ENCODE data around the gene KCNN3.

KCNN3 gene

DNA sequence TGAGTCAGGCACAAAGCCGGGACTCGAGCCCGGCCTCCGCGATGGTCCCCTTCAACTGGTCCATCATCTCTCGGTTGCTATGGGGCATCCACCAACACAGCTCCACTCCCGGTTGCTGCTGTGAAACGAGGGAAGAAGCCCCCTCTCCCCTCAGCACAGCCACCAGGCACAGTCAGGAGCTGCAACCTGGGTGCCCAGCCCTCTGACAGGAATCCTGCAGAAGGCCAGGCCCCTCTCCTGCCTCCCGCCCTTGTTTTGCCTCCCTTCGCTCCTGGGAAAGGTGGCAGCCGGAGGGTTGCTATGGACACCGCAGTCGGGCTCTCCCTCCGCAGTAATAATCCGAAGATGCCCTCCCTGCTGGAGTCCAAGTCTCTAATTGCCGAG is 8.9 kb upstream of the KCNN3 start:
- DNase-seq (ENCODE audit: low spot score), result no peak

DNA sequence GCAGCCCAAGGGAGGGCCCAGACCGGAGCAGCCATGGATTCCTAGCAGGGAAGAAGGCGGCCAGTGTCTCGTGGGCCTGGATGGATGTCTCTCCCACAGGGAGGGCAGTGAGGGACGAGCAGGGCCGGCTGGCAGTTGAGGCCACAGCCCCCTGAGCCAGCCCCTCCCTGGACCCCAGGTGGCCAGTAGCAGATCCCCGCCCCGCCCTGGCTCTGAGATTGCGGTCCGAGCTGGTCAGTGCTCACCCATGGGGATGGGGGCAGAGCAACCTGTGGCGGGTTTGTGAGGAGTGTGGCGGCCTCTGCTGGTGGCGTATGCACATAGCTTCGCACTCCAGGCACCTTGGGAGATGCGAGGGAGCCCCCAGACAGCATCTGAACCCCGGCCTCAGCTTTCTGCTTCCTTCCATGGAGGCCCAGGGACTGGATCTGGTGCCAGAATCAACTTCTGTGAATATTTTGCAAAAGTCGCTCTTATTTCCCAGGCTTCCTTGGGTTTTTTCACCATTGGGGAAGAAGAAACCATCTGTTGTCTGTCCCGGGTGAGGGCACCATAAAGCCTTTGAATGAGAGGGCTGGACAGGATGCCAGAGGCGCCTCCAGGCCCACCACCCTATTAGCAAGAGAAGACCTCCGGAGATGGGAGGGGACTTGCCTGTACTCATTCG is 8.4 kb upstream of the KCNN3 start:
- peak; percentile 90 for DNase-seq (ENCODE audit: low spot score)

DNA sequence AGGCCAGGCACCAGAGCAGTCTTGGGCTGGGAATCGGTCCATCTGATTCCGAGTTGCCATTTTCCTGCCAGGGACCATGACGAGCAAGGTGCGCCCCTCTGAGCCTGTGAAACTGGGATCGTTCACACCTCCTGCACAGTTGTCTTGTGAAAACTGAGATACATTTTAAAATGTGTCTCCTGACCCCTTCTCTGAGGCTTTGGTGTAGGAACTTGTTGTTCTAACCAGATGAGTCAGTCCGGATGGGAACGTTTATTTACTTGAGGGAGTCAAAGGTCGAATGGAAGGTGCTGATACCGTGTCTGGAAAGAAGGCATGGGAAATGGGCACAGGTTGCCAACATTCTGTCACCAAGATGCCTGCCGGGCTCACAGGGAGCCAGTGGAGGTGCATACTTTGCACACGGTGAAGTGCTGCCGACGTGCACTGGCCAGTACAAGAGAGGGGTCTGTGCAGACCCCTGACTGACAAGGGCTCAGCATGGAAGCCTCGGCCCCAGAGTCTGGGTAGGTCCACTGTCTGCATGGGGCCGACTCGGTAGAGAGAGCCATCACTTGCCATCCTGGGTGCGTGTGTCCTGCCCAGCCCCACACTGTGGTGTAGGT is 7.4 kb upstream of the KCNN3 start:
- no peak for DNase-seq (ENCODE audit: low spot score)

DNA sequence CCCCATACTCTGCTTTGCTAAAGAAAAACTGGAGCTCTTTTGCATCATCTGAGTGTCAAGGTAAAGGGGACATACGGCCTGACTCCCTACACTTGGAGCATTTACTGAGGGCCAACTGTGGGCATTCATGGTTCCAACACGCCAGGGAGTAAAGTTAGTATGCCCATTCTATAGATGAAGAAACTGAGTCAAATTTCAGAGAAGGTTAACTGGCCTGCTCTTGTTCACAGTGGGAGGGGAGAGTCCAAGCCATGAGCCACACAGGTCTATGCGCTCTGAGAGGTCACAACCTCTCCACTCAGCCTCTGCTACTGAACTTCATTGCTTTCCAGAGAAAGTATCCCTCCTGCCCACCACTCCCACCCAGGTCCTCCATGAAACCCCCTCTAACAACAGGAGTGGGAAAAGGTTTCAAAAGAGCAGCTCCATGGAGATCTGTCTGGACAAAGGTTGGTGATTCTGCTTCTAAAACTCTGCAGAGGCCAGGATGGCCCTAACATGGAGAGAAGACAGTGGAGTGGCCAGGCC is 6.8 kb upstream of the KCNN3 start:
- no peak for DNase-seq (ENCODE audit: low spot score)

DNA sequence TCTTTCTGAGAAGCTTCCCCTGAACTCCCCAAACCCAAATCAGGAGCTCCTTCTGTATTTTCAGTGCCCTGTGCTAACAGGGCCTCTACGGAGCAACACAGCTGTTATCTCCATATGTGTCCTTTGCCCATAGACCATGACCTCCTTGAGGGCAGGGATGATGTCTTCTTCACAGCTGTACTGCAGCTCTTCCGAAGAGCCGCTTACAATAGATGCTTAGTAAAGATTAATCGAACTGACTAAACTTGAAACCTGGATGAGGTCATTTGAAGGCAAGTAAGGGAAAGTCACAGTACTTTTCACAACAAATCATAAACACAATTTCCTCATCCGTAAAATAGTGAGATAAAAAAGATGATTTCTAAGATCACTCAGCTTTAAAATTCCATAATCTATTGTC is 4.4 kb upstream of the KCNN3 start:
- DNase-seq (ENCODE audit: low spot score), result no peak

DNA sequence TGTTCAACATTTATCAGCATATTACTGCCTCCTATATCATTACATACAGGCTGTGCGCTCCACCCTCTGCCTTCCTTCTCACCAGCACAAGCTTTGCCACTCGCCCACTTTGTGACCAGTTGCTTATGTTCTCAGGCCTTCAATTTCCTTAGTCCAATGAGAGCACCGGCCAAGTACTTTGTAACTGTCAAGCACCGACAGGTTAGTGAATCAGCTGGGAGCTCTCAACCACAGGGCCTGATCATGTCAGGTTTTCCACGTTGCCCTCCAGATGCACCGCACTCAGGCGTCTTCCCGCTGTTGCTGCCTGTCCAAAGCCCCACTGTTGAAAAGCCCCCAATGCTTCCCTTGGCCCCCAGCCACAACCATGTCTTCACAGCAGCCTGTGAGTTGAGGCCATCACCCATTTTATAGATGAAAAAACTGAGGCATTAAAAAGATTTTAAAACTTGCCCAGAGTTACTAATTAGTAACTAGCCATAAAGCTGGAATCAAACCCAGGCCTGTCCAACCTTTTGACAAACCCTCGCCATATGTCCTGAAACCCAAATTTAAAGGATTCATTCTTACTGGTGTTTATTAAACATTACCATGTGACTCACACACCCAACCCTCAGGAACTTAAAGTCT is 3.4 kb upstream of the KCNN3 start:
- no peak for DNase-seq (ENCODE audit: low spot score)

DNA sequence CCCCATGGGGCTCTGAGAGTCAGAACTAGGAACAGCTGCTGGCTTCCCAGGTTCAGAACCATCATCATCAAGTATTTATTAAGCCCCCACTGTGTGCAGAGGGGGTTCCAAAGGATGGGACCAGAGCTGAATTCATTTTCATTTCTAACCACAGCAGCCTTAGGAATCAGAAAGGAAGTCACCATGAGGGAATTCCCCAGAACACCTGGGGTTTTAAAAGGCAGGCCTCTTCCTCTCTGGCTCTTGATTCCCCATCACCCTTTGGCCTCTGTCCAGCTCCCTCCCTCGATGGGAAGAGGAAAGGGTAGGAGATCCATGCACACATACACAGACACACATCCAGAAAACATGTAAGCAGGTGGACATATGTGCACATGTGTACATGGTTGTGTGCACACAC is 1.3 kb upstream of the KCNN3 start:
- no peak for DNase-seq (ENCODE audit: low spot score)

DNA sequence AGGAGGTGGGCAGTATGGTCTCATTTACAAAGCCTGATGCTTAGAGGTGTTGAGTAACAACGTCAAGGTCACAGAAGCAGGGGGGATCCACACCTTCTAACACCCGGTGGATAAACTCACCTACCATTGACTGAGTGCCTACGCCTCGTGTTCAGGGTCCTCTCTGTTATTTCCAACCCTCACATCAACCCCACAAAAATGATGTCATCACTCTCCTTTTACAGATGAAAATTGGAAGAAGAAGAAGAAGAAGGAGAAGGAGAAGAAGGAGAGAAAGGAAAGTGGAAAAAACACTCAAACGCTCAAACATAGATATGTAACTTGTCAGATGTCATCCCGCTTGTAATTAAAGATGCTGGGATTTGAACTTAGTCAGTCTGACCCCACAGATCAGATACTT is 653 bp upstream of the KCNN3 start:
- no peak for DNase-seq (ENCODE audit: low spot score)

DNA sequence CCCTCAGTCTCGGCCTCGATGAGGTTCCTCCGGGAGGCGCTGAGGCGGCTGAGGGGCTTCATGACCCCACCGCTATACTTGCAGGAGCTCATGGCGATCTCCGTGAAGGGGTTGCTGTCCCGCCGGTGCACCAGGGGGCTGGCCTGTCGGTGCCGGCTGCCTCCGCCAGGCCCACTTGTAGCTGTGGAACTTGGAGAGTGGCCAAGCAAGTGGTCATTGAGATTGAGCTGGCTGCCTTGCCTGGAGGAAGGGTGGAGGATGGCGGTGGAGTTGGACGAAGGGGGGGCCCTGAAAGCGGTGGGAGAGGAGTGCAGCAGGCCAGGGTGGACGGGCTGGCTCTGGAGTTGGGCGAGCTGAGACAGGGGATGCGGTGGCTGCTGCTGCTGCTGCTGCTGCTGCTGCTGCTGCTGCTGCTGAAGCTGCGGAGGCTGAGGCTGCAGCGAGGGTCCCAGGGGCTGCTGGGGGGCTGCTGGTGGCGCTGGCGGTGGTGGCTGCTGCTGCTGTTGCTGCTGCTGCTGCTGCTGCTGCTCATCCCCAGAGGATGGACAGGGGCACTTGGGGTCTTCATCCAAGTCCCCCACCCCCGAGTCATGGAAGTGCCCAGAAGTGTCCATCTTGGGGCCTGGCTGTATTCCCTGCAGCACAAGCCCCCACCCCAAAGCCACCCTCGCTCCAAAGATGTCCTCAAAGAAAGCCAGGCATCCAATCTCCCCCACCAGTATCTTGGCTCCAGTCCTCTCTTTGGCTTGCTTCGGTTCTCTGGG is 548 bp downstream of the KCNN3 start:
- DNase-seq (ENCODE audit: low spot score), result peak; percentile 79

DNA sequence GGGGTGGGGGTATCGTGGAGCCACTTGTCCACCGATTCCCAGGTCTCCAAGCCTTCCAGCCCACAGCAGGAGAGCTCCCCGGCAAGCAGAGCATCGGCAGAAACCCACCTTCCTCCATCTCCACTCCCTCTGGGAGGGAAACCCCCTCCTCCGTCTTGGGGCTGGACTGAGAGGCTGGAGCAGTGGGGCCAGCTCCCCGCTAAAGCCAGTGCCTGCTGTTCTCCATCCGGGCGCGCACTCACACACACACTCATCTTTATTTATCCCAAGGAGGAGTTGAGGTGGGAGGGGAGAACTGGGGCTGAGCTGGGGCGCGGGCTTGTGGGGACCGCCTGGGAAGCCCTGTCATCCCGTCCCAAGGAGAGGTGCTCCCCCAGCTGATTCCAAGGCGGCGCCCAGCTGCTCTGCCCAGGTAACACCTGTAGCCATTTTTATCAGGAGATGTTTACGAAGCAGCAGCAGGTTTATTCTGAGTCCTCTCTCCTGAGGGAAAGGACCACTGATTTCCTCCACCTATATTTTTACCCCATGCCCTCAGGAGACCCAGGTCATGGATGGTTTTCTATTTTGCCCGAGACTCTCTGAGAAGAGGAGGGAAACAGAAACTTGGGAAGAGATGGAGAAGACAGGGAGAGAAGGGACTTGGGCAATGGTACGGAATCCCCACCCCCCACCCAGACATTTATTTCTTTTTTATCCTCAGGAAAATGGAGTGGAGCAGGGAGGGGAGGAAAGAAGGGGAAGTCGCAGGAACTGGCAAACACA is 2.1 kb downstream of the KCNN3 start:
- no peak for DNase-seq (ENCODE audit: low spot score)

DNA sequence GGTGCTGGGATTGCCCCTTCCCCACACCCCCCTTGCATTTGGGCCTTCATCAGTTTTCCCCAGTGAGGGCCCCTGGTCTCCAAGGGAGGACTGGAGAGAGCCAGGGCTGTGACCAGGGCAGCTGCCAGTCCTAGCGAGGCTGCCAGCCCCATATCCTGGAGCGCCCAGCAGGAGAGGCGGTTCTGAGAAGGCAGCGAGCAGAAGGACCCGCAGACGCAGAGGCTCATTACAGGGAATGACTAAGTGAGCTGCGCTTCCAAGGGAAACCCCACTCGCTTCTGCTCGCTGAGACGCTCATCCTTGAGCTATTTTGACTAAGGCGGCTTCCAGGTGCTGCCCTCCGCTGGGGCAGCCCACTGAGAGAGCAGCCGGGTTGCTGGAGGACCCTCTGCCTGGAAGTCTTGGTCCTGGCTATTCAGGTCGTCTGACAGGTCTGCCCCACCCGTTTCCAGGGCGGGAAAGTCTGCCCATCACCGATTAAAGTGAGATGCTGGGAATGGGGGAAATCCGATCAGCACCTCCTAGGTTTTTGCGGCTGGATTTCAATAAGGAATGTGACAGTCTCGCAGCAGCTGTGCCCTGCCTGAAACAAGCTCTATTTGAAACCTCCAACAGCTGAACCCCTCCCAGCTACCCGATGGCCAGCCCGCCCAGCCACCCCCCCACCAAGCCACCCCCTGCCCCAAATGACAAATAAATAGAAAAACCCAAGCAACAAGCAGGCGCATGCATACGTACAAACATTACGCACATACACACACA is 2.8 kb downstream of the KCNN3 start:
- peak; percentile 65 for DNase-seq (ENCODE audit: low spot score)

DNA sequence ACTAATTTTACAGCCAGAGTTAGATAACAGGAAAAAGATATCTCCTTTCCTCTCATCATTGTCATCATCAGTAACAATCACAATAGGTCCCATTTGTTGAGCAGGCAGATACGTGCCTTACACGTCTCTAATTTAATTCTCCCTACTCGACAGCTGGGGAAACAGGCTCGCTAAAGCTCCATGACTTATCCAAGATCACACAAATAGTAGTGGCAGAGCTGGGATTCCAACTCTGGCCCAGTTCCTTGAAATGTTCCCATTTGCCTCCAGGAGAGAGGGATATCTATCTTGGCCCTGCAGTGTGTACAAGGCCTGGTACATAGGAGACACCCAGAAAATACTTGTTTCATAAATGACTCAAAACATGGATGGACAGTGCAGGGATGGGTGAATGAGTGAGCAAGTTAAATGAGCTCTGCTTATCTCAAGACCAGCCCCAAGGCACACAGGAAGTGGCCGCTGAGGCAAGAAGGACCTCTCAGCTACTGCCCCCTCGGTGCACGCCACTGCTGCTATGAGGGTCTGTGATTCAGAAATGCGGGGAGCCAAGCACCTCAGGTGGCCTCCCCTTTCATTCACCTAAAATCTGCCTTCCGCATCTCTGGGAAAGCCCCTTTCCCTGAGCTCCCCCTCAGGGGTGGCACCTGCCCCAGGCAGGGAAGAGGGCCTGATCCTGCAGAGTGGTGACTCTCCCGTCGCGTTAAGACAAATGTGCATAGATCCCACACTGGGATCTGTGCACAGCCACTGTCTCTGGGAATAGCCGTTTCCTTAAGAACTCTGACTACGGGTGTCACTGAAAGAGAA is 3.6 kb downstream of the KCNN3 start:
- no peak for DNase-seq (ENCODE audit: low spot score)

DNA sequence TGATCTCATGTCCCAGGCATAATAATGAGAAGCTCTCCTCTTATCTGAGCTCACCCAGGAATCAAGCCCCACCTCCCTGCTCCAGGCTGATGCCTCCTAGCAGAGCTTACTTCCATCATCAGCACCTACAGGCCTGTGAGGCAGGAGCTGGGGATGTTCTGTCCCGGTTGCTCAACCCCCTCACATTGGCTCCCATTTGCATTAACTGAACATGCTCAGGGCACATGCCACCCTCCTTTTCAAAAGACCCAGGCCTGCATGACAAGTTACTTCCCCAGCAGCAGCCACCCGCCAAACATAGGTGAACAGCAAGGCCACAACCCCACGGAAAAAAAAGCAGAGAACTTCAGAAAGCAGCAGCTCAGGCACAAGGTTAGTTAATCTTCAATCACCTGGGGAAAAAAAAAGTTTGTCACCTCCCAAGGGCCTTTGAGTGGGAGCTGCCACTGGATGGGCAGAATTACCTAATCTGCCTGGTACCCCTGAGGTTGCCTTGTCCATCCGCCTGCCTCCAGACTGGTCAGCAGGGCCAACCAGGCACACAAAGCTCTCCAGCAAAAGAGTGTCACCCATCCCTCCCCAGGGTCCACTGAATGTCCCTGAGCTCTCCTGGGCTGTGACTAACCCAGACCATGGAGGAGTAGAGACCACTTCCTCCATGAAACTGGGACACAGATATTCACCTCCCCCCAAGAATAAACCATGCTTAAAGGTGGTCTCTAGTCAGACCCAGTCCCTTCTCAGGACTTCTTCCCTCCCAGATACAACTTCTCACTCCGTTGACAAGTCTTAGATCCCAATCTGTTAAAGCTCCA is 4.4 kb downstream of the KCNN3 start:
- no peak for DNase-seq (ENCODE audit: low spot score)

DNA sequence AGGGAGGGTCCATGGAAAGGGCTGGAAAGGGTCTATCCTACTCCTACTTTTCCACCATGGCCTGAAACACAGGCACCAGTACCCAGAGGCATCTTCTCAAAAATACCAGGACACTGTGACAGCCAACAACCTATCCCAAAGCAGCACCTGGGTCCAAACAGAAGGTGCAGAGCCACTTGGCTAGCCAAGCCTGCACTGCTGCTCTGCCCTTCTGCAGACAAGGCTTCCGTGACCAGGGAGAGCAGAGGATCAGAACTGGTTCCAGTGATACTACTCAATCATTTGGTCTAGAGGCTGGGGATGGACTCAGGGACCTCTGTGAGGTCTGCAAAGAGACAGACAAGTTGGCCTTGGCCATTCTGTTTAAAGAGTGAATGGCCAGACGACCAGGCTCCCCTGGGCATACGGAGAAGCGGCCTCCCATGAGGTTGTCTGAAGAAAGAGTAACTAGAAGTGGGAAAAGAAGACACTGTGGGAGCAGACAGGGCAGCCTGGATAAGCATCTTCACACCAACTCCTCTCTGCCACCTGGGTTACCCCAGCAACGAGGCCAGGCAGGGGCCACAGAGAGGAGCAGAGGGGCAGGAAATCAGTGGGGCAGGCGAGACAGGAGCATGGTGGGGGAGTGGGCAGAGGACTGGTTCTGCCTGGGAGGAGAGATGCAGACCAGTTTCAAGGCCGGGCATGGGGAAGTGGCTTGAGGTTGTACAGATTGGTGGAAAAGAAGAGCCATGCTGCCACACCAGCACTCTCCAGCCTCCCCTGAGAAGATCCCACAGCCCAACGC is 5.7 kb downstream of the KCNN3 start:
- DNase-seq (ENCODE audit: low spot score), result no peak

DNA sequence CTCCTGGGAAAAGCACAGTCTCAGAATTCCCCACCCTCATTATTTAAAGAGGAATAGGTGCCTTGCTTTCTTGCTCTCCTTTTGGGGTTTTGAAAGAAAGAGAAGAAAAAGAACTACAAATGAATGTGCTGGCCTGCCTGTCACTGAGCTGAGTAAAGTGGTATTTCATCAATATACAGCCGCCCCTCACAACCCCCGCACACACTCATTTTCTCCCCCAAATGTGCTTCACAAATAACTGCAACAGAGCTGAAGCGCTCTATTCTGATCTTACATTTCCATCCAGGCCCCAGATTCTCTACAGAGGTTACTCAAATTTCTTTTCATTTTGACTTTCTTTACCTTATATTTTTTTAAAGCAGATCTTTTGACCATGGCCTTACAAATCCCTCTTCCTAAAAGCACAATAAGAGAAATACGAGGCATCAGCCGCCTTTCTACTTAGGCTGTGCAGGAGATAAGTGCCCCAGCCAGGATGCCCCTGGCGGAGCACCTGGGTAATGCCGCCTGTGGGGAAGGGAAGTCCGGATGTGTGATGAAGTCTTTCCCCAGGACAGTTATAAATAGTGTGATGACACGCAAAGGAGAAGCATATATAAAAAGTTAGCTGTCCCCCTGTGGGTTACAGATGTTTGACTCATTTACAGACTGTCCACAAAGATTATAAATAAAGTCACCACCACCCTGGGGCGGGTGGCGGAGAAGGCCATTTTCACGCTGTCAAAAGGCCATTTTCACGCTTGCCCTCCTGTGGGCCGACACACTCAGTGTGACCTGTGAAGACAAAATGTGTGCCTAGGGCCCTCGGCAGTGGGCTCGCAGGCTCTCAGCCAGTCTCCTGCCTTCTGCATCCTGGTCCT is 6.5 kb downstream of the KCNN3 start:
- no peak for DNase-seq (ENCODE audit: low spot score)

DNA sequence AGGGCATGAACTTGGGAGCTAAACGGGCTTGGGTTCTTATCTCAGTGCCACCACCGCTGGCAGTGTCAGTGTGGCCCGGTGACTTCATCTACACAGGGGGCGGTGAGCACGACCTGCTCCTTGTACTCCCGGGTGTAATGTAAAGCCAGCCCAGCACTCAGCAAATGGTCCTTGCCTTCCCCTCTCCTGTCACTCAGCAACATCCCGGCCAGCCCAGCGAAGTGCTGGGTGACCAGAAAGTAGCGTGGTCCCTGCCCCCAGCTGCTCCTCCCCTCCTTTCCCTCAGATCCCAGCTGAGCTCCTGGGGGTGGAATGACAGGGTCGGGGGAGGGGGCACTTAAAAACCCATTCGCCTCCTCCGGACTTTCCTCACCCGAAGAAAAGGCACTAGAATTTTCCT is 7.2 kb downstream of the KCNN3 start:
- DNase-seq (ENCODE audit: low spot score), result no peak

DNA sequence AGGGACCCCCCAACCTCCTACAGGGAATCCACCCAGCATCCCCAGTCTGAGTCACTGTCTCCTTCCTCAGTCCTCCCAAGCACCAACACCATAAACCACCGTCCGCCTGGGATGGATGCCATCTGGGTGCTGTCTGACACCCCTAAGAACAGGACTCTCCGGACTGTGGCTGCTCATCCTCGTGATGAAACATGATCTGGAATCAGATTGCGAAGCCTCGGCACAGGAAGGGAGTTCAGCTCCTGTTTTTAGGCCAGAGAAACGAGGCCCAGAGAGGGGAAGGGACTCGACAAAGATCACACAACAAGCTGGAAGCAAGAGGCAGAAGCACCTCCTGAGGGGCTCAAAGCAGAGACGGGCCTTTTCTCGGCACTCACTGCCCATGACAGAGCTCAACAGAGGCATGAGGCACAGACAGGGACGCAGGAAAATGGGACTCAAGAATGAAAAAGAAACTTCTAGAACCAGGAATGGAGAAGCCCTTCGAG is 8.4 kb downstream of the KCNN3 start:
- DNase-seq (ENCODE audit: low spot score), result no peak

Data from Ammon's horn (tissue), 1 donor.